Ishikawa (cell line): ENCODE data around the gene KAT6B.

Source experiments
- CEBPB ChIP-seq: IDR thresholded peaks from 2 replicates; pipeline ENCODE4 v1.6.1; 2012
- CREB1 ChIP-seq: IDR thresholded peaks from 2 replicates; pipeline ENCODE4 v1.6.1; 2012; ENCODE audit warnings: low read depth
- EGR1 ChIP-seq: IDR thresholded peaks from 2 replicates; pipeline ENCODE4 v1.6.1; 2012
- EP300 ChIP-seq: IDR thresholded peaks from 2 replicates; pipeline ENCODE4 v1.6.1; 2012; ENCODE audit warnings: borderline replicate concordance
- FOXM1 ChIP-seq: IDR thresholded peaks from 2 replicates; pipeline ENCODE4 v1.6.1; 2012; ENCODE audit warnings: low read depth, borderline replicate concordance
- MAX ChIP-seq: IDR thresholded peaks from 2 replicates; pipeline ENCODE4 v1.6.1; 2012
- NFIC ChIP-seq: IDR thresholded peaks from 2 replicates; pipeline ENCODE4 v1.6.1; 2012
- RAD21 ChIP-seq: IDR thresholded peaks from 2 replicates; pipeline ENCODE4 v1.6.1; 2012; ENCODE audit warnings: low read depth
- REST ChIP-seq: IDR thresholded peaks from 2 replicates; pipeline ENCODE4 v1.6.1; 2012; ENCODE audit warnings: low read depth, mild to moderate bottlenecking
- TAF1 ChIP-seq: IDR thresholded peaks from 2 replicates; pipeline ENCODE4 v1.6.1; 2012; ENCODE audit warnings: low read depth, mild to moderate bottlenecking
- TCF12 ChIP-seq: IDR thresholded peaks from 2 replicates; pipeline ENCODE4 v1.6.1; 2012; ENCODE audit warnings: low read depth
- TEAD4 ChIP-seq: IDR thresholded peaks from 2 replicates; pipeline ENCODE4 v1.6.1; 2012
- USF1 ChIP-seq: IDR thresholded peaks from 2 replicates; pipeline ENCODE4 v1.6.1; 2012
- YY1 ChIP-seq: IDR thresholded peaks from 2 replicates; pipeline ENCODE4 v1.6.1; 2012; ENCODE audit warnings: low read depth
- ZBTB7A ChIP-seq: IDR thresholded peaks from 2 replicates; pipeline ENCODE4 v1.6.1; 2012; ENCODE audit warnings: low read depth

KAT6B gene

GRCh38 chr10:74932648-74933047, 106.2 kb downstream of the KAT6B start:
- no peak for TF ChIP-seq ZBTB7A
- no peak for TF ChIP-seq EGR1
- no peak for TF ChIP-seq TAF1
- TF ChIP-seq REST: no peak
- no peak for TF ChIP-seq FOXM1
- TF ChIP-seq CREB1: no peak
- TF ChIP-seq CEBPB: no peak
- TF ChIP-seq TEAD4: no peak
- TF ChIP-seq USF1: no peak
- TF ChIP-seq TCF12: no peak
- TF ChIP-seq RAD21: no peak
- no peak for TF ChIP-seq YY1
- TF ChIP-seq MAX: no peak
- no peak for TF ChIP-seq NFIC
- TF ChIP-seq EP300: no peak

GRCh38 chr10:74934100-74934812, 107.9 kb downstream of the KAT6B start:
- no peak for TF ChIP-seq TAF1
- no peak for TF ChIP-seq YY1
- TF ChIP-seq EP300: no peak
- no peak for TF ChIP-seq EGR1
- TF ChIP-seq RAD21: no peak
- no peak for TF ChIP-seq MAX
- TF ChIP-seq FOXM1: no peak
- no peak for TF ChIP-seq CREB1
- no peak for TF ChIP-seq ZBTB7A
- TF ChIP-seq REST: no peak
- TF ChIP-seq CEBPB: no peak
- no peak for TF ChIP-seq USF1

- TF ChIP-seq TEAD4 (no peak), NFIC (peak; percentile 60), FOXM1 (no peak), TCF12 (0 out of 2 replicates have a peak, but pooled peaks have one; percentile 20)
Observed at GRCh38 chr10:74936577-74937265, 110.3 kb downstream of the KAT6B start.

GRCh38 chr10:74937266-74937856, 111.0 kb downstream of the KAT6B start:
- TF ChIP-seq RAD21 (no peak), ZBTB7A (no peak), EGR1 (no peak), TEAD4 (no peak), CEBPB (no peak), MAX (no peak), TCF12 (no peak), USF1 (no peak), CREB1 (no peak), EP300 (no peak), REST (no peak), FOXM1 (no peak), TAF1 (no peak), NFIC (no peak), YY1 (no peak)
